RPMI8226 (cell line): ENCODE results near the gene SUPT6H.
"Not testable (repeated sequence)": the region's sequence is repeated elsewhere in the genome, so short reads cannot be mapped to it uniquely, and the experiment has no call there.

Experiments used
- DNase-seq: peaks from one replicate; pipeline ENCODE4 v3.0.0-alpha.2; 2015

SUPT6H gene

GRCh38 chr17:28722417-28723158 is 60.6 kb downstream of the SUPT6H start:
- no peak for DNase-seq

- no peak for DNase-seq
These were observed 61.3 kb downstream of the SUPT6H start for GRCh38 chr17:28723159-28723835.

GRCh38 chr17:28723836-28724499 is 62.0 kb downstream of the SUPT6H start:
- not testable (repeated sequence) for DNase-seq

GRCh38 chr17:28724500-28725165 is 62.6 kb downstream of the SUPT6H start:
- DNase-seq: peak; percentile 72

GRCh38 chr17:28725166-28725659 is 63.2 kb downstream of the SUPT6H start:
- DNase-seq: no peak

- peak; percentile 85 for DNase-seq
These were observed 63.7 kb downstream of the SUPT6H start for GRCh38 chr17:28725660-28726225.

GRCh38 chr17:28726226-28726626 is 64.2 kb downstream of the SUPT6H start, which contains the start of gene TLCD1:
Gene TLCD1, minus strand, starts transcription at chr17:28726233. Its CDS starts 136 bp downstream, at chr17:28726097.
- DNase-seq: peak; percentile 77

- peak; percentile 96 for DNase-seq
These were observed 64.9 kb downstream of the SUPT6H start for GRCh38 chr17:28726627-28727491.

- peak; percentile 95 for DNase-seq
These were observed 66.6 kb downstream of the SUPT6H start, which contains the start of gene NEK8 for GRCh38 chr17:28728364-28729200. Gene NEK8, plus strand, starts transcription at chr17:28728788. Its CDS starts 26 bp downstream, at chr17:28728814.

GRCh38 chr17:28729950-28730330 is 67.9 kb downstream of the SUPT6H start:
- no peak for DNase-seq

- no peak for DNase-seq
These were observed 71.3 kb downstream of the SUPT6H start for GRCh38 chr17:28733346-28733745.

GRCh38 chr17:28734712-28735241 is 72.8 kb downstream of the SUPT6H start:
- DNase-seq: no peak

- DNase-seq: no peak
These were observed 73.3 kb downstream of the SUPT6H start for GRCh38 chr17:28735242-28735722.

- not testable (repeated sequence) for DNase-seq
These were observed 74.1 kb downstream of the SUPT6H start for GRCh38 chr17:28735913-28736769.

GRCh38 chr17:28737316-28737715 is 75.3 kb downstream of the SUPT6H start:
- no peak for DNase-seq

GRCh38 chr17:28737770-28738679 is 76.0 kb downstream of the SUPT6H start:
- DNase-seq: no peak

GRCh38 chr17:28738680-28739384 is 76.8 kb downstream of the SUPT6H start:
- DNase-seq: peak; percentile 88
